ENCODE results near the gene CDC16.
"Not testable (repeated sequence)": the region's sequence is repeated elsewhere in the genome, so short reads cannot be mapped to it uniquely, and the experiment has no call there.

CDC16 gene

GRCh38 chr13:114264313-114264712 is 29.6 kb downstream of the CDC16 start:
- not testable (repeated sequence) for DNase-seq (ENCODE audit: low read depth, low spot score)

DNA sequence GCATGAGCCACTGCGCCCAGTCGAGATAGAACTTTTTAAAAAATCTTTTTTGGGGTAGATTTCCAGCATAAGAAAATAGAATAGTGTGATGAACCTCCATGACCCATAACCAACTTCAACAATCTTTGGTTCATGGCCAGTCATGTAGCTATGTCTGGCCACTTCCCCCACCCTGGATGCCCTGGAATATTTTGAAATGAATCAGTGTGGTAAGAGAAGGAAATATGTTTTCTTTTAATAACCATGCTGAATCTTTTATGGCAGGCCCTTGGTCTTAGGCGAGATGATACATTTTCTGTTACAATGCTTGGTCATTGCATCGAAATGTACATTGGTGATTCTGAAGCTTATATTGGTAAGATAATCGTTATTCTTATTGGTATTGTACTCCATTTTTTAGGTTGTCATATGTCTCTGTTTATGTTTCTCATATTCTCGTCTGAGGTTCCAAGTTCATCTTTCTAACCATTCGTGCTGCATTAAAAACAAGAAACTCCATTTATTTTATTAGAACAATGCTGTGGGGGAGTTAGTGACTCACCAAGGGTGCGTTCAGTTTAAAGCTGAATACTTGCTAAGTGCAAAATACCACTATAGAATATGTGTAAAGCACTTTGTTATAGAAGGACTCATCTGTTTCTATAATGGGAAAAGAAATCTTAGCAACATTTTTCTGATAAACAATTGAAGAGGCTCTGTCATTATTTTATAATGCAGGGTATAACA is 30.4 kb downstream of the CDC16 start:
- DNase-seq (ENCODE audit: low read depth, low spot score), result no peak

DNA sequence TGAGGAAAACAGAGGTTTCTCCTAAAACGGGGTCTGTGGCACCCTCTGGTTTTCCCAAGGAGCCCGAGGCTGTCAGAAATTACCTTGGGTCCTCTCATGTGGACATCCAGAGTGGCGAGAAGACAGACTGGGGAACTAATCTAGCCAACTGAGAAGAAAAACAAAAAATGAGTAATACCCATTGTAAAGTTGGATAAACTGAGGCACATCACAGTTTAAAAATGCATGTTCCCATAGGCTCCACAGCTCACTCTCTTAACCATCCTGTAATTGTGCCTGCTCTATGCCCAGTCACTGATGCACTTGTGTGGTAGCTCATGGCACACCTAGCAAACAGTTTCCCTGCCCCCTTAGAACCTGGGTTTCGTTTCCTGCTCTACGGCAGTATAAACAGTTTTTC is 31.5 kb downstream of the CDC16 start:
- DNase-seq (ENCODE audit: low read depth, low spot score), result no peak

GRCh38 chr13:114268344-114269280 is 33.9 kb downstream of the CDC16 start:
- no peak for DNase-seq (ENCODE audit: low read depth, low spot score)

GRCh38 chr13:114269281-114269770 is 34.6 kb downstream of the CDC16 start:
- DNase-seq (ENCODE audit: low read depth, low spot score), result no peak

GRCh38 chr13:114272977-114273376 is 38.3 kb downstream of the CDC16 start:
- no peak for DNase-seq (ENCODE audit: low read depth, low spot score)

- no peak for DNase-seq (ENCODE audit: low read depth, low spot score)
Measured at GRCh38 chr13:114275304-114275703, 40.6 kb downstream of the CDC16 start.

DNA sequence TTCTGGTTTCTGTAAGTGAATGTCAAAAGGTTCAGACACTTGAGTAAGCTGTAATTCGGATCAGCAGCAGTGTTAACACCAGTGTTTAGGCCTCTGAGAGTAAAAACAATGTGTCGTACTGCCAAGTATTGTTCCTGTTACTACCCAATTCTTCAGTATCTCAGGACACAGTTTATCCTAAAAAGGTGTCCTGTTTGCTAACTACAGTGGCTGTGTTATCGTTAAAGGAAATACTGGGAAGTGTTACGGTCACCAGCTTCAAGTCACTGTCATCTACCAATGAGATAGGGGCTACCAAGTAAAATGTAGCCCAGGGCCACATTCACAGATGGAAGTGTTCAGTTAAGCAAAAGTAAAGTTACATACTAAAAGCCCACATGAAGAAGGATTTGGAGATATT is 44.4 kb downstream of the CDC16 start:
- no peak for DNase-seq (ENCODE audit: low read depth, low spot score)

GRCh38 chr13:114279758-114280355 is 45.2 kb downstream of the CDC16 start:
- no peak for DNase-seq (ENCODE audit: low read depth, low spot score)

GRCh38 chr13:114281351-114282040 is 46.8 kb downstream of the CDC16 start, which contains the start of gene UPF3A:
TSS of gene UPF3A (plus strand) at chr13:114281601. CDS start at chr13:114281640, 39 bp downstream.
- peak; percentile 87 for DNase-seq (ENCODE audit: low read depth, low spot score)

DNA sequence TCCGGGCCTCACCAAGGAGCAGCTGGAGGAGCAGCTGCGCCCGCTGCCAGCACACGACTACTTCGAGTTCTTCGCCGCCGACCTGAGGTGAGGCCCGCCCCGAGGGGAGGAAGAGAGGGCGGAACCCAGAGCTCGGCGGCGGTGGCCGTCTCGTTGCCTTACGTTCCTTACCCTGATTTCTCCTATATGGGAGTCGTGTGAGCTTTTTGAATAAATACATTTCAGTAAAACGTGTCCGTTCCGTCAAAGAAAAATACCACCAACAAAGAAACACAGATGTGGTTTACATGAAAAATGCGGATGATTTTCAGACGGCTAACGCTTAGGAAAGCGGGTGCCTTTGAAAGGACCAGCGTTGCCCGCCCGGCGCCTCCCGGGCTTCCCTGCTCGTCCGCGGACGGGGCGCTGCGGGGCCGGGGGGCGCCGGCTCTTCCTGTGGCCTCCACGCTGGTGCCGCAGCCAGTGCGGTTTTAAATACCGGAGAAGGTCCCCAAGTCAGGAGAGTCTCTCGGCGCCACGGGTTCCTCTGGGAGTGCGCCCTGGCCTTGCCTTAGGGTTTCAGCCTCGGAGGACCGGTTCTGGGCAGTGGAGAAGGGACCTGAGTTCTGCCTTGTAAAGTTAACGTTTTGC is 47.5 kb downstream of the CDC16 start:
- DNase-seq (ENCODE audit: low read depth, low spot score), result peak; percentile 65

GRCh38 chr13:114283576-114283975 is 48.9 kb downstream of the CDC16 start:
- DNase-seq (ENCODE audit: low read depth, low spot score), result no peak

- DNase-seq (ENCODE audit: low read depth, low spot score), result no peak
Measured at GRCh38 chr13:114284680-114285079, 50.0 kb downstream of the CDC16 start.

GRCh38 chr13:114285166-114285808 is 50.6 kb downstream of the CDC16 start:
- no peak for DNase-seq (ENCODE audit: low read depth, low spot score)

- no peak for DNase-seq (ENCODE audit: low read depth, low spot score)
Measured at GRCh38 chr13:114286808-114287207, 52.1 kb downstream of the CDC16 start.

DNA sequence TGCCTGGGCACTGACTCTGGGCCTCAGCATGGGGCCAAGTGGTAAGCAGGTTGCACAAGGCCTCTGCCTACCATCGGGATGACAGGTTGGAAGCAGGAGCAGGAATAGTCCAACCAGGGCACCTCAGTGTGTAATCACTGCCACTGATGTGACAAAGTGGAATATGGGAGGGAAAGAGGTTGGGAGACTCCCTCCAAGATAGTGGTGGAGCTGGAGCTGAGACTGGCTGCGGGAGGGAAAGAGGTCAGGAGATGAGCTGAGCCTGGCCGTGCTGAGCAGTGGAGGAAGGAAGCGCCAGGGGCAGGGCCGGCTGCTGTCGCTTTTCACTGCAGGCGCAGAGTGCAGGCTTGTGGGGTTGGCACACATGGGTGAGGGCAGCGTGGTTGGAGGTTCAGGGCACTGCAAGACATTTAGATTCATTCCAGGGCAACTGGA is 53.5 kb downstream of the CDC16 start:
- DNase-seq (ENCODE audit: low read depth, low spot score), result no peak

GRCh38 chr13:114296448-114296847 is 61.8 kb downstream of the CDC16 start:
- no peak for DNase-seq (ENCODE audit: low read depth, low spot score)

DNA sequence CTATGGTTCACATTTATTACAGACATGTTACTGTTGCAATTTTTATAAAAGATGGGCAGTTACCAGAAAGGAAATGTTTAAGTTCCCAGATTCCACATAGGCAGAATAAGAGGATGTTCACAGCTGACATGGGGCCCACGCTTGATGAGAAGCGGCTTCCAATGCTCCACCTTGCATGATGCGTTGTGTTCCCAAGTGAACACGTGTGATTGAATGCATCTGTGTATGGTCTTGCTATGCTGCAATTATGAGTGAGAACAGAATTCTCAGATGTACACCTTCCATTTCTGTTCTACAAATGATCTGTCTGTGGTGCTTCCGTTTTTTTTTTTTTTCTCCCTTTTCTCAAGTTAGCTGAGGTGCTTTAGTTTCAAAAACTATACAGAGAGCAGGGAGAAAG is 62.2 kb downstream of the CDC16 start:
- no peak for DNase-seq (ENCODE audit: low read depth, low spot score)

DNA sequence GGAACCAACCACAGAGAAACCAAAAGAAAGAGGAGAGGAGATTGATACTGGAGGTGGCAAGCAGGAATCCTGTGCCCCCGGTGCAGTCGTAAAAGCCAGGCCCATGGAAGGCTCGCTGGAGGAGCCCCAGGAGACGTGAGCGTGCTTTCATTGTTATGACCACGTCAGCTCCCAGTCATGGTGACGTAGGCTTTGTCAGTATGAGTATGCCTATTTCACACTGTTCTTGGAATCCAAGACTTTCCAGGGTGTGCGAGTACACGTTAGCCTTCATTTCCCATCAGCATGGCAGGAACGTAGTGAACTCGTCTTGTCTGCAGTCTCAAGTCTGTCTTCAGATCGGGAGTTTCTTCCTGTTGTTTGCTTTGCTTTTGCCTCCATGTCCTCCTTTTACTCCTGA is 64.2 kb downstream of the CDC16 start:
- no peak for DNase-seq (ENCODE audit: low read depth, low spot score)

- no peak for DNase-seq (ENCODE audit: low read depth, low spot score)
Measured at GRCh38 chr13:114299604-114300305, 65.1 kb downstream of the CDC16 start.

Data from smooth muscle cell of the brain vasculature (primary cell).